Esophagus muscularis mucosa (tissue), 4 donors: ENCODE results near the gene CARM1. TPM values are rescaled to one million over a fixed set of nuclear protein-coding genes. Genes with fewer than 3 reads are reported as not detected.

Experiments used
- DNase-seq: peaks from one replicate; pipeline ENCODE4 v3.0.0-alpha.2; 2017; ENCODE audit errors: extremely low spot score
- H3K27ac ChIP-seq, 4 donors: fragments of 200-600 bp; sonication (generic); replicated peaks in 1 of 4; 1 replicate in 3 of 4; 2 replicates in 1 of 4; pipeline ENCODE4 v1.5.1; 2016 to 2019; ENCODE audit warnings: mild to moderate bottlenecking in 1 of 4
- H3K27me3 ChIP-seq, 4 donors: fragments of 200-600 bp; sonication (generic); one replicate each; pipeline versions ENCODE4 v1.5.1 to v1.6.0; 2016 to 2019
- H3K36me3 ChIP-seq, 4 donors: fragments of 200-600 bp; sonication (generic); one replicate each; pipeline ENCODE4 v1.5.1; 2016 to 2019
- H3K4me1 ChIP-seq, 4 donors: fragments of 200-600 bp; sonication (generic); one replicate each; pipeline ENCODE4 v1.5.1; 2016 to 2019
- H3K4me3 ChIP-seq, 4 donors: fragments of 200-600 bp; sonication (generic); 1 replicate in 2 of 4; 2 replicates in 2 of 4; pipeline ENCODE4 v1.5.1; 2016 to 2019; ENCODE audit warnings: mild to moderate bottlenecking in 4 of 4, moderate library complexity in 1 of 4
- H3K9me3 ChIP-seq, 4 donors: fragments of 200-600 bp; sonication (generic); 1 replicate in 3 of 4; 2 replicates in 1 of 4; pipeline ENCODE4 v1.5.1; 2016 to 2019
- EP300 ChIP-seq: sonication (generic); formaldehyde crosslinking; IDR thresholded peaks from one replicate; pipeline ENCODE4 v1.6.1; 2017; ENCODE audit warnings: antibody characterized with exemption
- POLR2A ChIP-seq: fragments of 450-650 bp; IDR thresholded peaks from one replicate; pipeline ENCODE4 v1.6.1; 2017; ENCODE audit warnings: antibody characterized with exemption, moderate library complexity, mild to moderate bottlenecking, low read depth
- POLR2AphosphoS5 ChIP-seq, 2 donors: sonication (generic); formaldehyde crosslinking; IDR thresholded peaks; one replicate each; pipeline ENCODE4 v1.6.1; 2017; ENCODE audit warnings: antibody characterized with exemption in 2 of 2
- WGBS: methylation state at CpG from one replicate; pipeline ENCODE4 v1.1.5; 2018; 5-methylcytosine and 5-hydroxymethylcytosine counted together
- intact Hi-C: fragments of 100-400 bp; cut with DNase I; formaldehyde crosslinking; loops from one replicate; pipeline ENCODE4 v1.15.1; 2023
- total RNA-seq, 4 donors: library from RNA; depleted of rRNA; stranded (reverse); fragments of >200 nt; gene quantifications; one replicate each; pipeline versions ENCODE4 v1.1.0 to v1.2.1, GENCODE V29; 2016
- TF ChIP-seq, protein P1 (sequence below), 3 experiments: fragments of 200-600 bp in 2 of 3; fragments of 450-650 bp in 1 of 3; sonication (generic) in 2 of 3; IDR thresholded peaks; one replicate each; pipeline ENCODE4 v1.5.1; 2017 to 2019; ENCODE audit warnings: antibody characterized with exemption in 3 of 3, mild to moderate bottlenecking in 2 of 3, moderate library complexity in 1 of 3

Gene CARM1
- total RNA-seq, 4 donors from 2014 or later = 24.9 to 43.5 (median 30.6) TPM

DNA sequence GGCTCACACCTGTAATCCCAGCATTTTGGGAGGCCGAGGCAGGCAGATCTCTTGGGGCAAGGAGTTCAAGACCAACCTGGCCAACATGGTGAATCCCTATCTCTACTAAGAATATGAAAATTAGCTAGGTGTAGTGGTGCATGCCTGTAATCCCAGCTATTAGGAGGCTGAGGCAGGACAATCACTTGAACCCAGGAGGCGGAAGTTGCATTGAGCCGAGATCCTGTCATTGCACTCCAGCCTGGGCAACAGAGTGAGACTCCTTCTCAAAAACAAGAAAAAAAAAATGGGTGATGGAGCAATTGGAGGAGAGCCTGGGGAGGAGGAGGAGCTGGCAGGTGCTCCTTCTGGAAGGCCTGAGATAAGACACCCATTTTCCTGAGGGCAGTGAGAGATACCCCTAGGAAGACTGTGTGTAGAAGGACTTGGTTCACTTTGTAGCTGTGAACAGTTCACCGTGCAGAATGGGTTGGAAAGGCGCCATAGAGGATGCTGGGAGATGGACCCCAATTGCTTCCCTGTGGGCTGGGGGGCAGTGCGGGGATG is 8.7 kb upstream of the CARM1 start:
- Histone ChIP-seq H3K27ac (no peak overlapping the region), H3K4me1 (peaks cover 0 to 11% (median 6%) of the 10 kb centered on the region in 4 donors), H3K9me3 (no peaks in the 10 kb centered on the region), H3K4me3 (no peak overlapping the region), H3K27me3 (peaks cover 0 to 3% (median 0%) of the 10 kb centered on the region in 4 donors), H3K36me3 (no peaks in the 10 kb centered on the region)
- no peak for DNase-seq
- intact Hi-C loops = loop anchor here (5.0 to 10.0 kb wide), 2 partner anchors 88 to 145 kb away; partner anchors contain the start of gene DNM2
- TF ChIP-seq EP300 = no peak
- no peak for TF ChIP-seq POLR2AphosphoS5 (IDR thresholded peaks at IDR 0.05)
- TF ChIP-seq, protein P1, sequence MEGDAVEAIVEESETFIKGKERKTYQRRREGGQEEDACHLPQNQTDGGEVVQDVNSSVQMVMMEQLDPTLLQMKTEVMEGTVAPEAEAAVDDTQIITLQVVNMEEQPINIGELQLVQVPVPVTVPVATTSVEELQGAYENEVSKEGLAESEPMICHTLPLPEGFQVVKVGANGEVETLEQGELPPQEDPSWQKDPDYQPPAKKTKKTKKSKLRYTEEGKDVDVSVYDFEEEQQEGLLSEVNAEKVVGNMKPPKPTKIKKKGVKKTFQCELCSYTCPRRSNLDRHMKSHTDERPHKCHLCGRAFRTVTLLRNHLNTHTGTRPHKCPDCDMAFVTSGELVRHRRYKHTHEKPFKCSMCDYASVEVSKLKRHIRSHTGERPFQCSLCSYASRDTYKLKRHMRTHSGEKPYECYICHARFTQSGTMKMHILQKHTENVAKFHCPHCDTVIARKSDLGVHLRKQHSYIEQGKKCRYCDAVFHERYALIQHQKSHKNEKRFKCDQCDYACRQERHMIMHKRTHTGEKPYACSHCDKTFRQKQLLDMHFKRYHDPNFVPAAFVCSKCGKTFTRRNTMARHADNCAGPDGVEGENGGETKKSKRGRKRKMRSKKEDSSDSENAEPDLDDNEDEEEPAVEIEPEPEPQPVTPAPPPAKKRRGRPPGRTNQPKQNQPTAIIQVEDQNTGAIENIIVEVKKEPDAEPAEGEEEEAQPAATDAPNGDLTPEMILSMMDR (IDR thresholded peaks at IDR 0.05) = no peak
- TF ChIP-seq POLR2A = no peak
- 83% methylated on average over 6 of the region's 6 CpGs for WGBS

DNA sequence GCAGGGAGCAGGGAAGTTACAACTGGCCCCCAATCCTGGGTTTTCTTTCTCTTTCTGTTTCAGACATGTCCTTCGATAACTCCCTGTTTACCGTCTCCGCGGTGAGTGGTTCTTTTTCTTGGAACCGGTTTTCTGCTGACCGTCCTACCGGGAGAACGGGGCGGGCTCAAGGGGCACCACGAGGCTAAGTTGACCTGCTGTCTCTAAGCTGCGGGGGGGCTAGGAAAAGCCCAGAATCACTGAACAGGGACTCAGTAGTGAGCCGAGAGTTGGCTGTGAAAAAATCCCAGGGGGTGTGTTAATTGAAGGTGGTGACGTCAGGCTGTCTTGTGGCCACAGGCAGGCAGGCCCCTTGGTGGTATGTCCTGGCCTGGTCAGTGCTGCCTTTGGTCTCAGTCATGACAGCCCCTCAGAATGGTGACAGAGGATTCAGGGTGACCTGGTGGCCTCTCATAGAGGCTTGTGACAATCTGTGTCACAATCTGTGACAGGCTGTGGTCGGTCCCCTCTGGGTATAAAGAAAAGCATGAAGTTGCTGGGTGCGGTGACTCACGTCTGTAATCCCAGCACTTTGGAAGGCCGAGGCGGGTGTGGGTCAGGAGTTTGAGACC is 8.1 kb upstream of the CARM1 start:
- 75% methylated on average over 18 of the region's 18 CpGs for WGBS
- Histone ChIP-seq H3K4me1 (peaks cover 0 to 11% (median 6%) of the 10 kb centered on the region in 4 donors), H3K27ac (no peak overlapping the region), H3K36me3 (no peaks in the 10 kb centered on the region), H3K4me3 (no peak overlapping the region), H3K27me3 (peaks cover 0 to 3% (median 0%) of the 10 kb centered on the region in 4 donors), H3K9me3 (no peaks in the 10 kb centered on the region)
- TF ChIP-seq POLR2AphosphoS5 (IDR thresholded peaks at IDR 0.05) = no peak
- no peak for TF ChIP-seq EP300
- no peak for TF ChIP-seq POLR2A
- TF ChIP-seq, protein P1 (IDR thresholded peaks at IDR 0.05) = no peak
- intact Hi-C loops = loop anchor here (5.0 to 10.0 kb wide), 2 partner anchors 88 to 146 kb away; partner anchors contain the start of gene DNM2
- no peak for DNase-seq

DNA sequence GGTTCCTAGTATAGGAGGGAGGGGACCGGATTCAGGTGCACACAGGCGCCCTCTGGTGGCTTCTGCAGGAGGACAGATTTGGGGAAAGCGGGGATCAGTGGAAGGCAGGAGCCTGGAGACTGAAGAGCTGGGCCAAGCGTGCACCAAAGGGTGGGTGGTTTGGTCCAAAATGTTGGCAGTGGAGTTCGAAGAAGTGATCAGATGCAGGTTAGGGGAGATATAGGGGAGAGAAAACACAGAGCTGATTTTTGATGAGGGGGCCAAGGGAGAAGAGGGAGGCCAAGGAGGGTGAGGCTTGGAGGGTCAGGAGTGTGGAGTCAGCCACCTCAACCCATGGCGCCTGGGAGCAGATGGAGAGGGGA is 6.8 kb upstream of the CARM1 start:
- Histone ChIP-seq H3K36me3 (no peaks in the 10 kb centered on the region), H3K9me3 (no peaks in the 10 kb centered on the region), H3K4me3 (peak overlapping the region in 3 of 4 donors; percentile 7 to 13 (median 8)), H3K4me1 (peaks cover 0 to 11% (median 6%) of the 10 kb centered on the region in 4 donors), H3K27ac (peak overlapping the region in 1 of 4 donors; percentile 48), H3K27me3 (no peaks in the 10 kb centered on the region)
- WGBS = 18% methylated on average over 6 of the region's 6 CpGs
- DNase-seq = no peak
- TF ChIP-seq POLR2A (no peak), EP300 (no peak), POLR2AphosphoS5 (IDR thresholded peaks at IDR 0.05) (peak in 1 of 2 donors; percentile 58)
- TF ChIP-seq, protein P1 (IDR thresholded peaks at IDR 0.05) = peak; percentile 76 to 90 (median 86)
- intact Hi-C loops = loop anchor here (5.0 to 10.0 kb wide), 2 partner anchors 90 to 147 kb away; partner anchors contain the start of gene DNM2

DNA sequence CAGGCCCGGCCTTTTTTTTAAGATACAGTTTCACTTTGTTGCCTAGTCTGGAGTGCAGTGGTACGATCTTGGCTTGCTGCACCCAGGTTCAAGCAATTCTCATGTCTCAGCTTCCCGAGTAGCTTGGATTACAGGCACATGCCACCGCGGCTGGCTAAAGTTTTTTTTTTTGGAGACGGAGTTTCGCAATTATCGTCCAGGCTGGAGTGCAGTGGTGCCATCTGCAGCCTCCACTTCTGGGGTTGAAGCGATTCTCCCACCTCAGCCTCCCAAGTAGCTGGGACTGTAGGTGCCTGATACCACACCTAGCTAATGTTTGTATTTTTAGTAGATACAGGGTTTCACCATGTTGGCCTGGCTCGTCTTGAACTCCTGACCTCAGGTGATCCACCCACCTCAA is 4.9 kb upstream of the CARM1 start:
- no peak for DNase-seq
- Histone ChIP-seq H3K4me3 (no peak overlapping the region), H3K9me3 (no peaks in the 10 kb centered on the region), H3K36me3 (no peaks in the 10 kb centered on the region), H3K4me1 (peaks cover 0 to 20% (median 13%) of the 10 kb centered on the region in 4 donors), H3K27ac (no peak overlapping the region), H3K27me3 (no peaks in the 10 kb centered on the region)
- intact Hi-C loops = loop anchor here (10.0 kb wide), 1 partner anchor 92 kb away; no protein-coding TSS in a partner anchor
- TF ChIP-seq POLR2A = no peak
- no peak for TF ChIP-seq POLR2AphosphoS5 (IDR thresholded peaks at IDR 0.05)
- TF ChIP-seq EP300 = no peak
- TF ChIP-seq, protein P1 (IDR thresholded peaks at IDR 0.05) = no peak
- 88% methylated on average over 10 of the region's 10 CpGs for WGBS
